ENCODE measurements around the gene RASGRP4. TPM values are rescaled to one million over a fixed set of nuclear protein-coding genes. Genes with fewer than 3 reads are reported as not detected.

RASGRP4 gene
- polyA plus RNA-seq, 4 donors: 0.22 to 1.0 (median 0.84) TPM

DNA sequence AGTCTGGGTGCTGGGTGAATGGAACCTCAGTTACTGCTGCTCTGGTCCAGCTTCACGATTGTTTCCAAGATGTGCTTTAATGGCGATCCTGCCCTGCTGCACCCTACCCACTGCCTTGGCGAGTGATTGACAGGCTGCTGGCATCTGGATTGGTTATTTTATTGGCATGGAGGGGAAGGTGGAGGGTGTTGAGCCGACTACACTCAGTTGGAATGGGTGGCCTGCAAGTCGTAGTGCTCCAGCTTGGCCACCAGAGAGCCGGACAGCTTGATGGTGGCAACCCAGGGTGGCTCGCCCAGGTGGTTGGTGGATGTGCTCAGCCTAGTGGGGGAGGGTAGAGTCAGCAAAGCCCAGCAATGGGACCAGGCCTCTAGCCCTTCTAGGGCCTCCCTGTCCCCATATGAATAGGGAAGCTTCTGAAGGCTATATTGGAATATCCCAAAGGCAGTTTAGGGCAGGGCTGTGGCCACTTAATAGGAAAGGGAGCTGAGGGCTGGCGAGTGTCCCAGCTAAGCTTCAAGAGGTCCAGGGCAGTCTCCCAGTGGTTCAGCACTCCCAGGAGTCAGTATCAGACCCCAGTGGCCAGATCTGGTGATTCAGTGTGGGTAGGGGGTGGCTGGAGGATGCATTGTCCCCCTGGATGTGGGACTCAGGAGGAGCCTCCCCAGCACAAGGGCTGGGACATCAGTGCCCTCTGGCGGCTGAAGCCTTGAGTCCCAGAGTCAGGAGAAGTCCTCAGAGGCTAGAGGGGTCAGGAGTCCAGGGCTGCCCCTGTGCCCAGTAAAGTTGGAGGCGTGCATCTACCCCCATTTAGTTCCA, 41.6 kb downstream of the RASGRP4 start:
- Histone ChIP-seq H3K36me3 (ENCODE audit: control insufficient read depth in 3 of 3, insufficient read depth in 2 of 3, low read depth in 1 of 3, low read length in 3 of 3) (peaks cover 12 to 65% (median 22%) of the 10 kb centered on the region in 3 donors), H3K27ac (ENCODE audit: low read depth in 1 of 3, low read length in 2 of 3) (no peak overlapping the region), H3K9me3 (ENCODE audit: control insufficient read depth in 2 of 2, insufficient read depth in 1 of 2, low read depth in 1 of 2, low read length in 1 of 2) (no peaks in the 10 kb centered on the region), H3K4me1 (ENCODE audit: control insufficient read depth in 3 of 3, insufficient read depth in 2 of 3, low read depth in 1 of 3, low read length in 2 of 3) (peaks cover 2 to 31% (median 12%) of the 10 kb centered on the region in 3 donors), H3K27me3 (ENCODE audit: control insufficient read depth in 3 of 3, insufficient read depth in 3 of 3, low read length in 3 of 3) (peaks cover 0 to 38% (median 0%) of the 10 kb centered on the region in 3 donors), H3K4me3 (ENCODE audit: low read depth in 1 of 3, low read length in 3 of 3) (no peak overlapping the region)
- DNase-seq: peak; percentile 33 to 48
- FAIRE-seq: no peak
- 78 to 86% (median 79%) methylated on average over 10 of the region's 10 CpGs for WGBS, 3 donors

DNA sequence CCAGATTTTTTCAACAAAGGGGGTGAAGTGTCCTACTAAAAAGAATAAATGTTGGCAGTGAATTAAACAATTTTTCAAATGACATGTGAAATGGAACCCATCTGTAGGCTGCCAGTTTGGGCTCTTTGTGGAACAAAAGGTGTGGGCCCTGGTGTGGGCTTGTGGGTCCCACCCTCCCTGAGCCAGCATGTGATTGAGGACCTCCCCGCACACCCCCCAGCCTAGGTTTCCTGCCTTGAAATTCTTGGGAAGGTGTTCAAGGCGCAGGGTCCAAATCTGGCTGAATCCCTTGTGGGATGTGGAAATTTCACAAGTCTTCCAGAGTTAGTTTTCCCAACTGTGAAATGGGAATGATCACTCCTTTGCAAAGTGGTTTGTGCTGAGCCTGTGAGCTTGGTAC, 42.3 kb downstream of the RASGRP4 start:
- H3K27ac ChIP-seq (ENCODE audit: low read depth in 1 of 3, low read length in 2 of 3): no peak overlapping the region
- peaks cover 2 to 25% (median 6%) of the 10 kb centered on the region in 3 donors for H3K4me1 ChIP-seq (ENCODE audit: control insufficient read depth in 3 of 3, insufficient read depth in 2 of 3, low read depth in 1 of 3, low read length in 2 of 3)
- peaks cover 0 to 31% (median 0%) of the 10 kb centered on the region in 3 donors for H3K27me3 ChIP-seq (ENCODE audit: control insufficient read depth in 3 of 3, insufficient read depth in 3 of 3, low read length in 3 of 3)
- H3K4me3 ChIP-seq (ENCODE audit: low read depth in 1 of 3, low read length in 3 of 3): no peak overlapping the region
- peaks cover 14 to 71% (median 27%) of the 10 kb centered on the region in 3 donors for H3K36me3 ChIP-seq (ENCODE audit: control insufficient read depth in 3 of 3, insufficient read depth in 2 of 3, low read depth in 1 of 3, low read length in 3 of 3)
- WGBS, 3 donors: 88 to 100% (median 99%) methylated on average over 2 of the region's 2 CpGs
- H3K9me3 ChIP-seq (ENCODE audit: control insufficient read depth in 2 of 2, insufficient read depth in 1 of 2, low read depth in 1 of 2, low read length in 1 of 2): no peaks in the 10 kb centered on the region
- DNase-seq: no peak
- FAIRE-seq: no peak

DNA sequence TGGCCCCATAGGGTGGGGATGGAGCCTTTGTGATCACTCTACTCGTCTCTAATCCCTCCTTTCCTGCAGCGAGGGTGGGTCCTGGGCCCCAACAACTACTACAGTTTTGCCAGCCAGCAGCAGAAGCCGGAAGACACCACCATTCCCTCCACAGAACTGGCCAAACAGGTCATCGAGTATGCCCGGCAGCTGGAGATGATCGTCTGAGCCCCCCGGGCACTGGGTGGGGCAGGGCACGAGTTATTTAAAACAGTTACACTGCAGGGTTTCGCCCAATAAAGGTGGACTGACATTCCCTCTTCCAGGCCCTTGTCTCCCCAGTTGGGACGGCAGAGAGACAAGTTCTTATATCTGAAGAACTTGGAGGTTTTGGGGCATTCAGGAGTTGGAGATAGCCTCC, 42.8 kb downstream of the RASGRP4 start:
- Histone ChIP-seq H3K27me3 (ENCODE audit: control insufficient read depth in 3 of 3, insufficient read depth in 3 of 3, low read length in 3 of 3) (peaks cover 0 to 27% (median 0%) of the 10 kb centered on the region in 3 donors), H3K9me3 (ENCODE audit: control insufficient read depth in 2 of 2, insufficient read depth in 1 of 2, low read depth in 1 of 2, low read length in 1 of 2) (no peaks in the 10 kb centered on the region), H3K4me1 (ENCODE audit: control insufficient read depth in 3 of 3, insufficient read depth in 2 of 3, low read depth in 1 of 3, low read length in 2 of 3) (peaks cover 2 to 22% (median 3%) of the 10 kb centered on the region in 3 donors), H3K36me3 (ENCODE audit: control insufficient read depth in 3 of 3, insufficient read depth in 2 of 3, low read depth in 1 of 3, low read length in 3 of 3) (peaks cover 15 to 72% (median 27%) of the 10 kb centered on the region in 3 donors), H3K27ac (ENCODE audit: low read depth in 1 of 3, low read length in 2 of 3) (no peak overlapping the region), H3K4me3 (ENCODE audit: low read depth in 1 of 3, low read length in 3 of 3) (no peak overlapping the region)
- FAIRE-seq (no peak), DNase-seq (no peak)
- 83 to 91% (median 89%) methylated on average over 10 of the region's 10 CpGs for WGBS, 3 donors

DNA sequence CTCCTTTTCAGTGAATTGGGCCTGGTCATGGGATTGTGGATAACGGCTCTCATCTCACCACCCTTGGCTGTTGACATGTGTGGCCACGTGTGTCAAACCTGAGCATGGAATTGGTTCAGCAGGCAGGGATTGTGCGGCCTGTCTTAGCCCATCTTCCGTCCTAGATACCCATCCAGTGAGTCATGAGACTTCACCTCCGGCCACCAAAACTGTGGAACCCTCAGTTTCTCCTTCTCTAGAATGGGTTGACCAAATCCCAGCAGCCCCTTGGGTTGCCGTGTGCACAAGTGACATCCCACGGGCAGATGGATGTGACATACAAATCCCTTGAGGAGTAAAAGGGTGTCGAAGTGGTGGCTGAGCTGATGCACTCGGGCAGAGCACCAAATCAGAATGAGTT, 44.9 kb downstream of the RASGRP4 start:
- no peak overlapping the region for H3K27ac ChIP-seq (ENCODE audit: low read depth in 1 of 3, low read length in 2 of 3)
- DNase-seq (no peak), FAIRE-seq (no peak)
- peaks cover 15 to 88% (median 27%) of the 10 kb centered on the region in 3 donors for H3K36me3 ChIP-seq (ENCODE audit: control insufficient read depth in 3 of 3, insufficient read depth in 2 of 3, low read depth in 1 of 3, low read length in 3 of 3)
- 89 to 95% (median 93%) methylated on average over 9 of the region's 9 CpGs for WGBS, 3 donors
- peaks cover 0 to 8% (median 2%) of the 10 kb centered on the region in 3 donors for H3K4me1 ChIP-seq (ENCODE audit: control insufficient read depth in 3 of 3, insufficient read depth in 2 of 3, low read depth in 1 of 3, low read length in 2 of 3)
- peaks cover 0 to 8% (median 0%) of the 10 kb centered on the region in 3 donors for H3K27me3 ChIP-seq (ENCODE audit: control insufficient read depth in 3 of 3, insufficient read depth in 3 of 3, low read length in 3 of 3)
- no peak overlapping the region for H3K4me3 ChIP-seq (ENCODE audit: low read depth in 1 of 3, low read length in 3 of 3)
- no peaks in the 10 kb centered on the region for H3K9me3 ChIP-seq (ENCODE audit: control insufficient read depth in 2 of 2, insufficient read depth in 1 of 2, low read depth in 1 of 2, low read length in 1 of 2)

DNA sequence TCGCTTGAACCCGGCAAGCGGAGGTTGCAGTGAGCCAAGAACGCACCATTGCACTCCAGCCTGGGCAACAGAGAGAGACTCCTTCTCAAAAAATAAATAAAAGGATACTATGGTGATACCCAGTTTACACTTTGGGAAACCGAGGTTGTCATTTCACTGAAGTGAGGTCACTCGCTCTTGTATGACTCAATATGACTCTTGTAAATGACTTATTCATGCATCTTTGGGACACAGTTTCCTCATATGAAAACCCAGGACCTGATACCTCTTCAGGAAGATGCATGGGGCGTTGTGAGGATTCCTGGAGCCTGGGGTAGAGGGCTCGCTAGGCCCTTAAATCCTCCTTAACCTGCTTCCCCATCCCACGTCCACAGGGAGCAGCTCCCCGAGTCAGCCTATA, 47.2 kb downstream of the RASGRP4 start:
- Histone ChIP-seq H3K27me3 (ENCODE audit: control insufficient read depth in 3 of 3, insufficient read depth in 3 of 3, low read length in 3 of 3) (no peaks in the 10 kb centered on the region), H3K9me3 (ENCODE audit: control insufficient read depth in 2 of 2, insufficient read depth in 1 of 2, low read depth in 1 of 2, low read length in 1 of 2) (no peaks in the 10 kb centered on the region), H3K27ac (ENCODE audit: low read depth in 1 of 3, low read length in 2 of 3) (no peak overlapping the region), H3K4me1 (ENCODE audit: control insufficient read depth in 3 of 3, insufficient read depth in 2 of 3, low read depth in 1 of 3, low read length in 2 of 3) (peaks cover 0 to 14% (median 5%) of the 10 kb centered on the region in 3 donors), H3K36me3 (ENCODE audit: control insufficient read depth in 3 of 3, insufficient read depth in 2 of 3, low read depth in 1 of 3, low read length in 3 of 3) (peaks cover 12 to 76% (median 27%) of the 10 kb centered on the region in 3 donors), H3K4me3 (ENCODE audit: low read depth in 1 of 3, low read length in 3 of 3) (no peak overlapping the region)
- DNase-seq (no peak), FAIRE-seq (no peak)
- WGBS, 3 donors: 95 to 97% (median 97%) methylated on average over 10 of the region's 10 CpGs

DNA sequence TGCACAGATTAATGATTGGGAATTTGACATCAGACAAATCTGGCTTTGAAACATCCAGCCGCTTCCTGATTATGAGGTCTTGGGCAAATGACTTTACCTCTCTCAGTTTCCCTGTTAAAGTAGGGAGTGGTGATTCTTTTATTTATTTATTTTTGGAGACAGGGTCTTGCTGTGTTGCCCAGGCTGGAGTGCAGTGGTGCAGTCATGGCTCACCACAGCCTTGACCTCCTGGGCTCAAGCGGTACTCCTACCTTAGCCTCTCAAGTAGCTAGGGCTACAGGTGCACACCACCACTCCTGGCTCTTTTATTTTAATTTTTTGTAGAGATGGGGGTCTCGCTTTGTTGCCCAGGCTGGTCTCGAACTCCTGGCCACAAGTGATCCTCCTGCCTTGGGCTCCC, 49.0 kb downstream of the RASGRP4 start:
- FAIRE-seq: no peak

DNA sequence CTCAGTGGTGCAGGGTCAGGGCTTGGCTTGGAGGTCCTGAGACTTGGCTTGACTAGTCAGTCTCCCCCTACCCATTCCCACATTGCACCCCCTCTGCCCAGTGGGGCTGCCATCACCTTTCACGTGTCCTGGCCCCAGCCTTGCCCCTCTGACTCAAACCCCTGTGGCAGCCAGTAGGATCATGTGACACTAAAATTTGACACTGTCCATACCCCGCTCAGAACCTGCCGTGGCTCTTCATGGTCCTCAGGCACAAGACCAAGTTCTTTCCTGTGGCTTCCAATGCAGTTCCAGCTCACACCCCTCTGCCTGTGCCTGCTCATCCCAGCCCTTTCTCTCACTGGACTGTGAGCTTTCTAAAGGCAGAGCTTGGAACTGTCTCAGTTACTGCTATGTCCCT, 49.4 kb downstream of the RASGRP4 start:
- Histone ChIP-seq H3K27me3 (ENCODE audit: control insufficient read depth in 3 of 3, insufficient read depth in 3 of 3, low read length in 3 of 3) (no peaks in the 10 kb centered on the region), H3K27ac (ENCODE audit: low read depth in 1 of 3, low read length in 2 of 3) (no peak overlapping the region), H3K9me3 (ENCODE audit: control insufficient read depth in 2 of 2, insufficient read depth in 1 of 2, low read depth in 1 of 2, low read length in 1 of 2) (no peaks in the 10 kb centered on the region), H3K4me1 (ENCODE audit: control insufficient read depth in 3 of 3, insufficient read depth in 2 of 3, low read depth in 1 of 3, low read length in 2 of 3) (peaks cover 0 to 14% (median 5%) of the 10 kb centered on the region in 3 donors), H3K36me3 (ENCODE audit: control insufficient read depth in 3 of 3, insufficient read depth in 2 of 3, low read depth in 1 of 3, low read length in 3 of 3) (peaks cover 6 to 55% (median 16%) of the 10 kb centered on the region in 3 donors), H3K4me3 (ENCODE audit: low read depth in 1 of 3, low read length in 3 of 3) (no peak overlapping the region)
- no peak for DNase-seq
- 82 to 86% (median 85%) methylated on average over 3 of the region's 3 CpGs for WGBS, 3 donors
- FAIRE-seq: no peak

More for the DNA sequence above, 49.0 kb downstream of the RASGRP4 start:
- H3K27me3 ChIP-seq (ENCODE audit: control insufficient read depth in 3 of 3, insufficient read depth in 3 of 3, low read length in 3 of 3): no peaks in the 10 kb centered on the region
- 97 to 99% (median 99%) methylated on average over 4 of the region's 4 CpGs for WGBS, 3 donors
- DNase-seq: no peak
- no peak overlapping the region for H3K4me3 ChIP-seq (ENCODE audit: low read depth in 1 of 3, low read length in 3 of 3)
- peaks cover 6 to 60% (median 21%) of the 10 kb centered on the region in 3 donors for H3K36me3 ChIP-seq (ENCODE audit: control insufficient read depth in 3 of 3, insufficient read depth in 2 of 3, low read depth in 1 of 3, low read length in 3 of 3)
- peaks cover 0 to 14% (median 5%) of the 10 kb centered on the region in 3 donors for H3K4me1 ChIP-seq (ENCODE audit: control insufficient read depth in 3 of 3, insufficient read depth in 2 of 3, low read depth in 1 of 3, low read length in 2 of 3)
- H3K27ac ChIP-seq (ENCODE audit: low read depth in 1 of 3, low read length in 2 of 3): no peak overlapping the region
- H3K9me3 ChIP-seq (ENCODE audit: control insufficient read depth in 2 of 2, insufficient read depth in 1 of 2, low read depth in 1 of 2, low read length in 1 of 2): no peaks in the 10 kb centered on the region

DNA sequence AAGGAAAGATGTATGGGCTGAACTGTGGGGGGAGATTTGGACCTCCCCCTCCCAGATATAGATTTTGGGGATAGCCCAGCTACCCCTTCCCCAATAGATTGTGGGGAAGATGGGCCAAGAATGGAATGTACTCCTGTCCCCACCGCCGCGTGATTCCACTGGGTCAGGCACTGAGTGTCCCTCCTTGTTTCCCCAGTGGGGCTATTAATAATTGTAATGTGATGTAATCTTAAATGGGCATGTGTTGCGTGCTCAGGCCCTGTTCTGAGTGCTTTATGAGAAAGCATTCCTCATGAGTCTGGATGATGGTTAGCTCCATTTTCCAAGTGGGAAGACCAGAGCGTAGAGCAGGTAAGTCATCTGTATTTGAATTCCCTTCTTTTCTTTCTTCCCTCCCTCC, 50.3 kb downstream of the RASGRP4 start:
- 79 to 81% (median 79%) methylated on average over 5 of the region's 5 CpGs for WGBS, 3 donors
- H3K36me3 ChIP-seq (ENCODE audit: control insufficient read depth in 3 of 3, insufficient read depth in 2 of 3, low read depth in 1 of 3, low read length in 3 of 3): peaks cover 3 to 47% (median 10%) of the 10 kb centered on the region in 3 donors
- peak overlapping the region in 2 of 3 donors; percentile 86 to 99 for H3K4me3 ChIP-seq (ENCODE audit: low read depth in 1 of 3, low read length in 3 of 3)
- no peak for FAIRE-seq
- no peaks in the 10 kb centered on the region for H3K9me3 ChIP-seq (ENCODE audit: control insufficient read depth in 2 of 2, insufficient read depth in 1 of 2, low read depth in 1 of 2, low read length in 1 of 2)
- DNase-seq: no peak
- H3K4me1 ChIP-seq (ENCODE audit: control insufficient read depth in 3 of 3, insufficient read depth in 2 of 3, low read depth in 1 of 3, low read length in 2 of 3): peaks cover 0 to 14% (median 5%) of the 10 kb centered on the region in 3 donors
- H3K27ac ChIP-seq (ENCODE audit: low read depth in 1 of 3, low read length in 2 of 3): no peak overlapping the region
- no peaks in the 10 kb centered on the region for H3K27me3 ChIP-seq (ENCODE audit: control insufficient read depth in 3 of 3, insufficient read depth in 3 of 3, low read length in 3 of 3)

All from small intestine (tissue), 7 donors.